ENCODE results near the gene TRIP6.
A peak's percentile ranks its signal among the peaks of the same experiment; 100 is the strongest.

TRIP6 gene

DNA sequence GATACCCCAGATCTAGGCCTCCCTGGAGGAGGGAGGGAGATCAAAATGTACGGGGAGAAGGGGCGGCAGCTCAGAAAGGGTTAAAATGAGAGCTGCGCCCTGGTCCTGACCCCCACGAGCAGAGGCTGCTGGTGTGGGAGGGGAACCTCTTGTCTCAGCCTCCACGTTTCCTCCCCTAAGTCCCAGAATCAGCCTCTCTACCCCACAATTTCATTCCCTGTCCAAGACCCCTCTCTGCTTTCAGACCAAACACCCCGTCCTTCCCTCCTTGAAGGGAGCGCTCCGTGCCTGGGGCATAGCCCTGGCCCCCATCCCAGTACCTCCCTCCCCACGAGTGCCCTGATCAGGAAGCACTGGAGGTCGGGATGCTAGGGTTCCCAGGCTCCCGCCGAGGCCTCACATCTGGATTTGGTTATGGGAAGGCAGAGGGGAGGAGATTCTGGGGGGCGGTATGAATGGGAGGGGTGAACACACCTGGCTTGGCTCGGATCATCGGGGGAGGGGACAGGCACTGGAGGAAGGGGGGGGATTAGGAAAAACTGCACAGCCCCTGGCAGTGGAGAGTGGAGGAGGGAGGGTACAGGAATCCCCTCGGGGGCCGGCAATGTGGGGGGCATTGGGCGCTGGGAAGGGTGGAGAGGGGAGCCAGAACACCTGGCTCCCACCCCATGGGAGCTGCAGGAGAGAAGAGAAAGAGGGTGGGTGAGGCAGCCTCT lies 42.5 kb upstream of the TRIP6 start:
- H3K36me3 ChIP-seq, result peaks cover 37 to 57% (median 49%) of the 10 kb centered on the region in 11 experiments
- H3K4me2 ChIP-seq, result peak overlapping the region; percentile 89 to 99 (median 96)
- peak overlapping the region in 8 of 11 experiments; percentile 86 to 95 (median 92); a peak in 15 of 22 replicates for H3K27ac ChIP-seq
- H4K20me1 ChIP-seq, result peaks cover 0 to 61% (median 41%) of the 10 kb centered on the region in 11 experiments; a peak in 18 of 22 replicates
- no peaks in the 10 kb centered on the region for H3K27me3 ChIP-seq
- peak overlapping the region; percentile 78 to 98 (median 93); a peak in 19 of 22 replicates for H3K9ac ChIP-seq
- H3K4me3 ChIP-seq, result peak overlapping the region; percentile 66 to 97 (median 91); a peak in 16 of 20 replicates
- H3K9me3 ChIP-seq (replicated peaks in 1 of 11), result no peaks in the 10 kb centered on the region
- peaks cover 30 to 46% (median 42%) of the 10 kb centered on the region in 10 experiments for H3K4me1 ChIP-seq
- TF ChIP-seq Cebpa-rat (IDR thresholded peaks at IDR 0.05), result no peak

DNA sequence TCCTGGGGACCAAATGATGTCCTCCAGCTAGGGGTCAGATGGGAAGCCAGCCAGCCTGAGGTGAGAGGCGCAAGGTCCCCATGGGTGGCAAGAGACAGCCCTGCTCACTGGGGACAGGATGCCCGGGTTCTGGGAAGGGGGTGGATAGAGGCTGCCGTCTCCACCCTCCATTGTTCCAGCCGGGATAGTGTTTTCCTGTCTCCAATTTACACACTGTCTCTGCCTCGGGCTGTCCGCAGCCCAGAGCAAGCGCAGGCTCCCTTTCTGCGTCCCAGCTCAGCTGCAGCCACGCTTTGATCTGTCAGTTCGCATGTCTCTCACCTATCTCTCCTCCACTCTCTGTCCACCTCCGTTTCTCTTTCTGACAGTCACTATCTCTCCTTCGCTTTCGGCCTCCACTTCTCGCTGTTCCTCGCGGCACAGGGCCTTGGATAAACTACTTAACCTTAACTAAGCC lies 41.9 kb upstream of the TRIP6 start:
- Histone ChIP-seq H4K20me1 (peaks cover 0 to 55% (median 36%) of the 10 kb centered on the region in 11 experiments; a peak in 18 of 22 replicates), H3K27me3 (no peaks in the 10 kb centered on the region), H3K4me1 (peaks cover 30 to 52% (median 44%) of the 10 kb centered on the region in 10 experiments), H3K9ac (peak overlapping the region; percentile 78 to 98 (median 93); a peak in 21 of 22 replicates), H3K27ac (peak overlapping the region in 9 of 11 experiments; percentile 71 to 95 (median 91); a peak in 17 of 22 replicates), H3K36me3 (peaks cover 31 to 51% (median 43%) of the 10 kb centered on the region in 11 experiments), H3K4me3 (peak overlapping the region; percentile 66 to 97 (median 91); a peak in 19 of 20 replicates), H3K4me2 (peak overlapping the region; percentile 89 to 99 (median 96)), H3K9me3 (replicated peaks in 1 of 11) (no peaks in the 10 kb centered on the region)
- no peak for TF ChIP-seq Cebpa-rat (IDR thresholded peaks at IDR 0.05)

DNA sequence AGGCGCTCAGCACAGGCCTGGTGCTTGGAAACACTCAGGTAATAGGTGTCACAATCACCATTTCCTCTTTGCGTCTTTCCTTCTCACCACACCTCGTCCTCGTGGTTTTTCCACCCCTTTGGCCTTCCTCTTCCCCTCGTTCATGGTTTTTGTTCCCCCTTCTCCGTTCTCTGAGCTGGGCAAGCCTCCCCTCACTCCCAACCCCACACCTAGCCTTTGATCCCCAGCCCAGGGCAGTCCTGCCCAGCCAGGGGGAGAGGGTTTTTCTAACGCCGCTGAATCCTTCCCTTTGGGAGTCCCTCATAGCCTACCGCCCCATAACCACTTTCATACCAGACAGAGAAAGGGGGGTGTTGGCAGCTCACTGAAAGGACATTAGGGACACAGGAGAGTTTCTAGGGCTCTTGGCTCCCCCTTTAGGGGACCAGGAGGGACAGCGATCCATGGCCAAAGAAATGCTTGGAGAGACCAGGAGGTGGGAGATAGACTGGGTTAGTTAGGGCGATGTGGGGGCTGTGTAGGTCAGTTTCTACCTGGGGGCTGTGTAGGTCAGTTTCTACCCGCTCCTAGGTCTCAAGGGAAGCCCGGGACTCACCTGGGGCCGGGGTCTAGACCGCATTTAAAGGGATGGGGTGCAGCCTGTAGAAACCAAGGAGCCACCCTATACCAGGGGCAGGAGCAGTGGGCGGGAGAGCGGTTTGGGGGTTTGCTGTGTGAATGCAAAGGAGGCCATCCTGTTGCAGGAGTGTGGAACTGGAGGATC lies 41.3 kb upstream of the TRIP6 start:
- H3K36me3 ChIP-seq, result peaks cover 24 to 44% (median 36%) of the 10 kb centered on the region in 11 experiments
- peaks cover 0 to 51% (median 36%) of the 10 kb centered on the region in 11 experiments; a peak in 18 of 22 replicates for H4K20me1 ChIP-seq
- peak overlapping the region in 10 of 11 experiments; percentile 61 to 95 (median 91); a peak in 18 of 22 replicates for H3K27ac ChIP-seq
- H3K9me3 ChIP-seq (replicated peaks in 1 of 11), result no peaks in the 10 kb centered on the region
- peak overlapping the region; percentile 89 to 99 (median 96) for H3K4me2 ChIP-seq
- peaks cover 30 to 55% (median 44%) of the 10 kb centered on the region in 10 experiments for H3K4me1 ChIP-seq
- TF ChIP-seq Cebpa-rat (IDR thresholded peaks at IDR 0.05), result peak in 1 of 11 experiments; percentile 27; a peak in 1 of 22 replicates
- H3K9ac ChIP-seq, result peak overlapping the region; percentile 78 to 98 (median 93)
- peak overlapping the region; percentile 66 to 97 (median 91) for H3K4me3 ChIP-seq
- no peaks in the 10 kb centered on the region for H3K27me3 ChIP-seq

DNA sequence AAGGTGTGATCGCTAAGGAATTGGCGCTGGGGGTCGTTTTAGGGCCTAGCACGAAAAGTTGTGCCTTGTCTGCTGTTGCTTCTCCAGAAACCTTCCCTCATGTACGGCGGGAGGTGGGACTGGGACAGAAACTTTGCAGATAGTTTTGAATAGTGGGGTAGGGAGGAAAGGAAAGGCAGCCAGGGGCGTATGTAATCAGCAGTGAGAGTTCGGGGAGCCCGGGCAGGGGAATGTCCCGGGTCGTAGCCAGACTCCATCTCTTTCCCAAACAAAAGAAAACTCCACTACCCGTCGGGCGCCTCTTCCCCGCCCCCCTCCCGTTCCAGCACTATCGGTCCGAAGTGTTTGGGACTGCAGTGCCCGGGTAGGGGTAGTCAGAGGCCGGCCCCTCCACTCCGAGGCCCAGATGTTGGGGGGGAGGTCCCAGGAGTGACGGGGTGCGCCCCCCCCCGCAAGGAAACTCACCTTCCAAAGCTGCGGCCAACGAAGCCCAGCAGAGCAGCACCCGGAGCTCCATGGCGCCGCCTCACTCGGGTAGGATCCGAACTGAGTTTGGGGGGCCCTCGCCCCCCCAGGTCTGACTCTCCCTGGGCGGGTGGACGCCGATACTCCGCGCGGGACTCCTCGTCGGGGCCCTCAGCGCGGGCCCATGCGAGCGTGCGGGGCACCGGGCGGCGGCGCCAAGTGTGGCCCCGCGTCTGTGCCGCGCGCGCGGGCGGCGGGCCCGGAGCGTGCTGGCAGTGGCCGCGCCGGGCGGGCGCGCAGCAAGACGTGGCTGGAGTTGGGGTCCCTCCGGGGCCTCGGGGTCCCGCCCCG lies 40.5 kb upstream of the TRIP6 start:
- peak overlapping the region; percentile 78 to 98 (median 93) for H3K9ac ChIP-seq
- peak overlapping the region; percentile 66 to 97 (median 91) for H3K4me3 ChIP-seq

GRCh38 chr7:100827330-100828226 lies 39.6 kb upstream of the TRIP6 start, which contains the start of gene EPHB4:
Gene EPHB4 (minus strand): TSS chr7:100827523. CDS start chr7:100827030, 493 bp downstream.
- Histone ChIP-seq H3K9ac (peak within 1 kb of the TSS; percentile 78 to 98 (median 93)), H3K27ac (peak within 1 kb of the TSS; percentile 33 to 95 (median 91); a peak in 21 of 22 replicates), H3K27me3 (no peaks in the 10 kb centered on the region), H3K4me1 (peaks cover 30 to 55% (median 44%) of the 10 kb centered on the region in 10 experiments), H4K20me1 (peaks cover 0 to 39% (median 36%) of the 10 kb centered on the region in 11 experiments; a peak in 18 of 22 replicates), H3K4me2 (peak within 1 kb of the TSS; percentile 89 to 99 (median 97)), H3K36me3 (peaks cover 12 to 28% (median 20%) of the 10 kb centered on the region in 11 experiments), H3K9me3 (replicated peaks in 1 of 11) (no peaks in the 10 kb centered on the region), H3K4me3 (peak within 1 kb of the TSS; percentile 66 to 97 (median 91))
- TF ChIP-seq Cebpa-rat (IDR thresholded peaks at IDR 0.05), result no peak

More for the DNA sequence above, 40.5 kb upstream of the TRIP6 start:
- peak overlapping the region; percentile 89 to 99 (median 96) for H3K4me2 ChIP-seq
- peaks cover 0 to 47% (median 36%) of the 10 kb centered on the region in 11 experiments; a peak in 18 of 22 replicates for H4K20me1 ChIP-seq
- H3K27me3 ChIP-seq, result no peaks in the 10 kb centered on the region
- peaks cover 30 to 55% (median 44%) of the 10 kb centered on the region in 10 experiments for H3K4me1 ChIP-seq
- H3K36me3 ChIP-seq, result peaks cover 20 to 36% (median 29%) of the 10 kb centered on the region in 11 experiments
- peak overlapping the region; percentile 33 to 95 (median 91); a peak in 21 of 22 replicates for H3K27ac ChIP-seq
- no peaks in the 10 kb centered on the region for H3K9me3 ChIP-seq (replicated peaks in 1 of 11)
- no peak for TF ChIP-seq Cebpa-rat (IDR thresholded peaks at IDR 0.05)

GRCh38 chr7:100829150-100829716 lies 38.0 kb upstream of the TRIP6 start:
- Histone ChIP-seq H3K4me1 (peaks cover 28 to 44% (median 40%) of the 10 kb centered on the region in 10 experiments), H3K27me3 (no peaks in the 10 kb centered on the region), H3K36me3 (peaks cover 0 to 11% (median 4%) of the 10 kb centered on the region in 11 experiments; a peak in 16 of 22 replicates), H3K9me3 (replicated peaks in 1 of 11) (no peaks in the 10 kb centered on the region), H3K4me2 (peak overlapping the region in 10 of 11 experiments; percentile 72 to 99 (median 93); a peak in 20 of 22 replicates), H3K27ac (peak overlapping the region in 8 of 11 experiments; percentile 86 to 95 (median 92); a peak in 14 of 22 replicates), H3K4me3 (peak overlapping the region in 7 of 10 experiments; percentile 89 to 97 (median 95); a peak in 11 of 20 replicates), H3K9ac (peak overlapping the region in 8 of 11 experiments; percentile 89 to 98 (median 96); a peak in 14 of 22 replicates), H4K20me1 (peaks cover 0 to 24% (median 22%) of the 10 kb centered on the region in 11 experiments; a peak in 18 of 22 replicates)
- no peak for TF ChIP-seq Cebpa-rat (IDR thresholded peaks at IDR 0.05)

Measured in BLaER1 treated with 17β-estradiol and CSF1 and Interleukin-3, amounts not matched to agents 10 nM and 100 nM (cell line).